ENCODE data around the gene SEC61A2. TPM values are rescaled to one million over a fixed set of nuclear protein-coding genes. Genes with fewer than 3 reads are reported as not detected.

Gene SEC61A2
- total and polyA plus RNA-seq, 7 donors, result 0.69 to 11.1 (median 7.5) TPM

DNA sequence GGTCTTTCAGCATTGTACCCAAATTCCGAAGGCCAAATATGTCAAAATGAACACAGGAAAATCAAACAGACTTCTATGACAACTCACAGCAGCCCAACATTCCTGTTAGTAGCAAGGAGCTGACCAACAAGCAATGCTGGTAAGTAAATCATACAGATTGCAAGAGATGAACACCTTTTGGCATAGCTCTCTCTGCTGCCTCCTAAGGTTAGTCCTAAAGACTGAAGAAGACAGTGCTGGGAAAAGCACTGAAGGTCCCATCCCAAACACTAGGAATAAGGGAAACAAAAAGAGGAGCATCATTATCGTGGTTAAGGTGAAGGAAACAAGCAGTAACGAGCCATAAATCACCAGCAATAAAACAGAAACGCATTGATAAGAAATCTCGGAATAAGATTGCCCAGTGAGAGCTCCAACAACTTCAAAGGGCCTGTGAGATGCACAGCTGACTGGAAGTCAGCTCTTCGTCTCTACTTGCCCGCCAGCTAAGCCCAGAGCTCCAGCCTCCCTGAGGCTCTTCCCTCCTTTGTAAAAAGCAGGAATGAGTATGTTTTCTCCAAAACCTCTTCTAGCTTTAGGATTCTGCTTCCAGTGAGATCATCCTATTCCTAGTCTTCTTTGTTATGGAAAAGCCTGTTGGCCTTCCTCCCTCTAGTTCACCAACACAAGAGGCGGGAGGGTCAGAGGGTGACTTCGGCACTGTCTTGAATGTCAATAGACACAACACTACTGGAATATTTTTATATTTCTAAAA lies 50.9 kb downstream of the SEC61A2 start:
- no peak for DNase-seq
- Histone ChIP-seq H3K36me3 (peaks cover 3 to 91% (median 37%) of the 10 kb centered on the region in 4 donors), H3K4me3 (no peak overlapping the region), H3K27me3 (no peaks in the 10 kb centered on the region), H3K27ac (no peak overlapping the region), H3K9me3 (no peaks in the 10 kb centered on the region), H3K4me1 (no peaks in the 10 kb centered on the region)
- intact Hi-C loops (cut with DNase I), result no loop called here
- TF ChIP-seq EP300 (IDR thresholded peaks at IDR 0.05) (no peak), POLR2A (IDR thresholded peaks at IDR 0.05) (no peak), POLR2AphosphoS5 (IDR thresholded peaks at IDR 0.05) (no peak)
- TF ChIP-seq, protein P1, sequence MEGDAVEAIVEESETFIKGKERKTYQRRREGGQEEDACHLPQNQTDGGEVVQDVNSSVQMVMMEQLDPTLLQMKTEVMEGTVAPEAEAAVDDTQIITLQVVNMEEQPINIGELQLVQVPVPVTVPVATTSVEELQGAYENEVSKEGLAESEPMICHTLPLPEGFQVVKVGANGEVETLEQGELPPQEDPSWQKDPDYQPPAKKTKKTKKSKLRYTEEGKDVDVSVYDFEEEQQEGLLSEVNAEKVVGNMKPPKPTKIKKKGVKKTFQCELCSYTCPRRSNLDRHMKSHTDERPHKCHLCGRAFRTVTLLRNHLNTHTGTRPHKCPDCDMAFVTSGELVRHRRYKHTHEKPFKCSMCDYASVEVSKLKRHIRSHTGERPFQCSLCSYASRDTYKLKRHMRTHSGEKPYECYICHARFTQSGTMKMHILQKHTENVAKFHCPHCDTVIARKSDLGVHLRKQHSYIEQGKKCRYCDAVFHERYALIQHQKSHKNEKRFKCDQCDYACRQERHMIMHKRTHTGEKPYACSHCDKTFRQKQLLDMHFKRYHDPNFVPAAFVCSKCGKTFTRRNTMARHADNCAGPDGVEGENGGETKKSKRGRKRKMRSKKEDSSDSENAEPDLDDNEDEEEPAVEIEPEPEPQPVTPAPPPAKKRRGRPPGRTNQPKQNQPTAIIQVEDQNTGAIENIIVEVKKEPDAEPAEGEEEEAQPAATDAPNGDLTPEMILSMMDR (IDR thresholded peaks at IDR 0.05), result no peak
- 41 to 74% methylated on average over 9 of the region's 9 CpGs for WGBS, 2 donors

- H3K27me3 ChIP-seq, result no peaks in the 10 kb centered on the region
- no peak for DNase-seq
- WGBS, 2 donors, result 78 to 87% methylated on average over 13 of the region's 13 CpGs
- intact Hi-C loops (cut with DNase I), result no loop called here
- H3K27ac ChIP-seq, result no peak overlapping the region
- peaks cover 3 to 91% (median 34%) of the 10 kb centered on the region in 4 donors for H3K36me3 ChIP-seq
- no peaks in the 10 kb centered on the region for H3K9me3 ChIP-seq
- no peak for TF ChIP-seq EP300 (IDR thresholded peaks at IDR 0.05)
- TF ChIP-seq POLR2AphosphoS5 (IDR thresholded peaks at IDR 0.05), result no peak
- TF ChIP-seq, protein P1 (IDR thresholded peaks at IDR 0.05), result no peak
- no peak for TF ChIP-seq POLR2A (IDR thresholded peaks at IDR 0.05)
- no peak overlapping the region for H3K4me3 ChIP-seq
- H3K4me1 ChIP-seq, result no peaks in the 10 kb centered on the region
Observed at GRCh38 chr10:12181065-12181775, 51.7 kb downstream of the SEC61A2 start.

DNA sequence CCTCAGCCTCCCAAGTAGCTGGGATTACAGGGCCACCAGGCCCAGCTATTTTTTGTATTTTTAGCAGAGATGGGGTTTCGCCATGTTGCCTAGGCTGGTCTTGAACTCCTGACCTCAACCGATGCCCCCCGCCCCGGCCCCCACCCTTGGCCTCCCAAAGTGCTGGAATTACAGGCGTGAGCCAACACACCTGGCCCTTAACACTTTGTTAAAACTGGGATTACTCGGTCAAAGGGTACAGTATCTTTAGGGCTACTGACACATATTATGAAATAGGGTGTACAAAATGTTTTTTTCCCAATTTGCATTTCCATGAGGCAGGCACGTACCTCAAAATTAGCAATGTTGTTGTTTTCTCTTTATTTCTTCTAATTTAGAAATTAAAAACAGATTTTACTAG lies 54.7 kb downstream of the SEC61A2 start:
- Histone ChIP-seq H3K27me3 (no peaks in the 10 kb centered on the region), H3K27ac (no peak overlapping the region), H3K9me3 (no peaks in the 10 kb centered on the region), H3K4me3 (no peak overlapping the region), H3K4me1 (no peaks in the 10 kb centered on the region), H3K36me3 (peaks cover 0 to 70% (median 20%) of the 10 kb centered on the region in 4 donors)
- no peak for TF ChIP-seq EP300 (IDR thresholded peaks at IDR 0.05)
- TF ChIP-seq, protein P1 (IDR thresholded peaks at IDR 0.05), result no peak
- no peak for TF ChIP-seq POLR2A (IDR thresholded peaks at IDR 0.05)
- TF ChIP-seq POLR2AphosphoS5 (IDR thresholded peaks at IDR 0.05), result no peak
- intact Hi-C loops (cut with DNase I), result no loop called here
- no peak for DNase-seq
- 95% methylated on average over 7 of the region's 7 CpGs for WGBS, 2 donors

DNA sequence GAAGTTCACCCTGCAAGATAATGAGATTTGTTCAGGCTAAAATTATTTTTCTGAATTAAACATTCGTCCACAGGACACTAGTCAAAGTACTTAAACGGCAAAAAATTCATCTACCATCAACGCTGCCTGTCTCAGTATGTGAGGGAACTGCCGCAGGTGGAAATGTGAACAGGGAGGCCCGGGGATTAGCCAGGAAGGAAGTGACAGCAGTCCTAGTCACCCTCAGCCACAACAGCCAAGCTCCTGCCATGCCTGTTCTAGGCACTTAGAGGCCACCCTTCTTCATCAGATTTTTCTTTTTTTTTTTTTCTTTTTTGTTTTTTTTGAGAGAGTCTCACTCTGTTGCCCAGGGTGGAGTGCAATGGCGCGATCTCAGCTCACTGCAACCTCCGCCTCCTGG lies 56.8 kb downstream of the SEC61A2 start:
- H3K4me3 ChIP-seq, result no peak overlapping the region
- no peaks in the 10 kb centered on the region for H3K4me1 ChIP-seq
- TF ChIP-seq, protein P1 (IDR thresholded peaks at IDR 0.05), result no peak
- TF ChIP-seq EP300 (IDR thresholded peaks at IDR 0.05) (no peak), POLR2AphosphoS5 (IDR thresholded peaks at IDR 0.05) (no peak), POLR2A (IDR thresholded peaks at IDR 0.05) (no peak)
- WGBS, 2 donors, result 74 to 91% methylated on average over 8 of the region's 8 CpGs
- H3K27me3 ChIP-seq, result no peaks in the 10 kb centered on the region
- H3K9me3 ChIP-seq, result no peaks in the 10 kb centered on the region
- peaks cover 0 to 51% (median 19%) of the 10 kb centered on the region in 4 donors for H3K36me3 ChIP-seq
- intact Hi-C loops (cut with DNase I), result no loop called here
- no peak for DNase-seq
- H3K27ac ChIP-seq, result no peak overlapping the region

Data from sigmoid colon (tissue), 7 donors.